ENCODE results near the gene INHA. TPM values are rescaled to one million over a fixed set of nuclear protein-coding genes. Genes with fewer than 3 reads are reported as not detected.
A peak's percentile ranks its signal among the peaks of the same experiment; 100 is the strongest.

INHA gene
- total RNA-seq, 1 donor from 2014 or later = under 0.01 TPM

DNA sequence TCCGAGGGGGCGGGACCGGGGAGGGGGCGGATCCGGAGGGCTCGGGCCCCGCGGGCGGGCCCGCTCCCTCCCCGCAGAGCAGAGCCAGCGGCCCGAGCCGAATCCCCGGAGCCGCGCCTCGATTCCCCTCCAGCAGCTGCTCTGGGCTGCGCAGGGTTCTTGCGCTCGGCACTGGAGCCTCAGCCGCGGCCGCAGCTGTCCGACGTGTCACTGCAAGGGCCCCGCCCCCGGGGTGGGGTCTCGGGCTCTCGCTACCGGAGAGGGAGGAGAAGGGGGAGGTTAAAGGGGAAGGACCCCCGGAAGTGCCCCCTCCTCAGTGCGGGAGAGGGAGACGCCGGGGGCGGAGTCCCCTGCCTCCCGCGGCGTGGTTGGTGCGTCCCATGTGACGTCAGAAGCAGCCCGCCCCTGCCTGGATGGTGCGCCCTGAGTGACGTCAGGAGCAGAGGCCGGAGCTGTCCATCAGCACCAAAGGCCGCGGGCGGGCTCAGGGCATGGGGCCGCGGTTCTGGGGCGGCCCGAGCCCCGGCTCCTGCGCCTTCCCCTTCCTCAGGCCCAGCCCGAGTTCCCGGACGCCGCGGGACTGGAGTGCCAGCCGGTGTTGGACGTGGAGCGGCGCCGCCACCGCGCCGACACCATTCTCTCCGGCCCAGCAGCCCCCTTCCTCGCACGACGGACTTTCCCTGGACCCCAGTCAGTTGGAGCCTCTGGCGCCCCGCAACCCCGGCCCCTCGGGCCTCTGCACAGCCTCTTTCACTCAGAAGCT lies 28.3 kb upstream of the INHA start, which contains the start of the genes CHPF and TMEM198:
TSS of gene CHPF (minus strand) at position 214 of the 763 bp plus-strand sequence. CDS start 271 bp downstream, outside the sequence.
TSS of gene TMEM198 (plus strand) at position 433 of the 763 bp plus-strand sequence. CDS start 700 bp downstream, outside the sequence.
- H3K27me3 ChIP-seq (ENCODE audit: control insufficient read depth, insufficient read depth, low read length) = no peaks in the 10 kb centered on the region
- peak within 1 kb of the TSS; percentile 82 for H3K4me3 ChIP-seq (ENCODE audit: low read depth, low read length)
- DNase-seq (ENCODE audit: low read depth) (peak; percentile 90), FAIRE-seq (no peak)
- H3K36me3 ChIP-seq (ENCODE audit: control insufficient read depth, insufficient read depth, low read length) = peaks cover 23% of the 10 kb centered on the region
- TF ChIP-seq, protein P1, sequence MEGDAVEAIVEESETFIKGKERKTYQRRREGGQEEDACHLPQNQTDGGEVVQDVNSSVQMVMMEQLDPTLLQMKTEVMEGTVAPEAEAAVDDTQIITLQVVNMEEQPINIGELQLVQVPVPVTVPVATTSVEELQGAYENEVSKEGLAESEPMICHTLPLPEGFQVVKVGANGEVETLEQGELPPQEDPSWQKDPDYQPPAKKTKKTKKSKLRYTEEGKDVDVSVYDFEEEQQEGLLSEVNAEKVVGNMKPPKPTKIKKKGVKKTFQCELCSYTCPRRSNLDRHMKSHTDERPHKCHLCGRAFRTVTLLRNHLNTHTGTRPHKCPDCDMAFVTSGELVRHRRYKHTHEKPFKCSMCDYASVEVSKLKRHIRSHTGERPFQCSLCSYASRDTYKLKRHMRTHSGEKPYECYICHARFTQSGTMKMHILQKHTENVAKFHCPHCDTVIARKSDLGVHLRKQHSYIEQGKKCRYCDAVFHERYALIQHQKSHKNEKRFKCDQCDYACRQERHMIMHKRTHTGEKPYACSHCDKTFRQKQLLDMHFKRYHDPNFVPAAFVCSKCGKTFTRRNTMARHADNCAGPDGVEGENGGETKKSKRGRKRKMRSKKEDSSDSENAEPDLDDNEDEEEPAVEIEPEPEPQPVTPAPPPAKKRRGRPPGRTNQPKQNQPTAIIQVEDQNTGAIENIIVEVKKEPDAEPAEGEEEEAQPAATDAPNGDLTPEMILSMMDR (IDR thresholded peaks at IDR 0.05; ENCODE audit: insufficient read depth, low read length, severe bottlenecking) = no peak

DNA sequence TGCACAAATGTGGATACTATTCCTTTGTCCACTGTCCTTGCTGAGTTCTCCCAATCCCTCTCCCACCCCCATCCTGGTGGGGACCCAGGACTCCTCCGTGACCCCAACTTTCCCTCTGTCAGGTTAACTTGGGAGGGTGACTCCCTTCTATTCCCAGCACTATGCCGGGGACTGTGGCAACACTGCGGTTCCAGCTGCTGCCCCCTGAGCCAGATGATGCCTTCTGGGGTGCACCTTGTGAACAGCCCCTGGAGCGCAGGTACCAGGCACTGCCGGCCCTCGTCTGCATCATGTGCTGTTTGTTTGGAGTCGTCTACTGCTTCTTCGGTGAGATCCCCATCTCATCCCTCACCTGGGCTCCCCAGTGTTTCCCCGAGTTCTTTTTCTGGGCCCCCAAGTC lies 27.5 kb upstream of the INHA start:
- DNase-seq (ENCODE audit: low read depth) (no peak), FAIRE-seq (no peak)
- Histone ChIP-seq H3K4me3 (ENCODE audit: low read depth, low read length) (no peak overlapping the region), H3K27me3 (ENCODE audit: control insufficient read depth, insufficient read depth, low read length) (no peaks in the 10 kb centered on the region), H3K36me3 (ENCODE audit: control insufficient read depth, insufficient read depth, low read length) (peaks cover 15% of the 10 kb centered on the region)
- TF ChIP-seq, protein P1 (IDR thresholded peaks at IDR 0.05; ENCODE audit: insufficient read depth, low read length, severe bottlenecking) = no peak

DNA sequence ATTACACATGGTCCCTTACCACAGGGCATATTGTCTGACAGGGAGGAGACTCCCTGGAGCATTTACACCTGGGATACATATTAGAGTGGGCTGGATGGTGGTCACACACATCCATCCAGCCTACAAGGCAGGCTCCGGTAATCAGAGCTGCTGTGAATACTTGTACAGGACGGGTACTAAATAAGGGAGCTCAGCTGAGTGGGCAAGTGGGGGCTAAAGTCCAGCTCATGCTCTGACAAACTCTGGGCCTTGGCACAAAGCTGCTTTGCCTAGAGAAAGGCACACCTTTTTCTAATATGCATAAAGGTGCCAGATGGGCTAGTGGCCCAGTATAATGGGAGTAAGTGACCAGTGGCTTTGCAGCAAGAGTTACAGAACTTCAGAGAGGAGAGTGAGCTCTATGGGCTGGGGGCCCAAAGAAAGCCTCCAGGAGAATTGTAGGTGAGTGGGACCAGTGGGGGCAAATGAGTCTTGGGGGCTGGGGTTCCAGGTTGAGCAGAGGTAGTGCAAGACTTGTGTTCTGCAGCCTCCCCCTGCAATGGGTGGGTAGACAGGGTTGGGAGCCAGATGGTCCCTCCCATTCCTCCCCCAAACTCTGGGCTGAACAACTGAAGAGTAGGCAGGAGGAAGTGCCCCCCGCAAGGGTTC lies 26.7 kb upstream of the INHA start:
- FAIRE-seq = no peak
- no peaks in the 10 kb centered on the region for H3K27me3 ChIP-seq (ENCODE audit: control insufficient read depth, insufficient read depth, low read length)
- TF ChIP-seq, protein P1 (IDR thresholded peaks at IDR 0.05; ENCODE audit: insufficient read depth, low read length, severe bottlenecking) = no peak

DNA sequence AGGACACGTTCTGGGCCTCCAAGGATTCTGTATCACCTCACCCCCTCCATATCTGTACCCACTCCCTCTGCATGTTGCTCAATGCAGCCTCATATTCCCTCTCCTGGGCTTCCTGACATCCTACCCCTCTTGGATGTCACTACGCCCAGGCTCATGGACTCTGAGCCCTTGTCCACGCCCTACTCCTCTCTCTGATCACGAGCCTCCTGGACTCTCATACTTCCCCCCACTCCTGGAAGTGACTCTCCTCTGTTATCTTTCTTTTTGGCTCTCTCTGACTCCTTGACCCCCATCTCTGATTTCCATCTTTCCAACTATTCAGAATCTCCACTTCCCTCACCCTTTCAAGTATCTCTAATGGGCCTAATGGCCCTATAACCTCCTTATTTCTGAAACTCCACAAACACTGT lies 26.2 kb upstream of the INHA start:
- Histone ChIP-seq H3K27me3 (ENCODE audit: control insufficient read depth, insufficient read depth, low read length) (no peaks in the 10 kb centered on the region), H3K36me3 (ENCODE audit: control insufficient read depth, insufficient read depth, low read length) (peaks cover 2% of the 10 kb centered on the region), H3K4me3 (ENCODE audit: low read depth, low read length) (no peak overlapping the region)
- TF ChIP-seq, protein P1 (IDR thresholded peaks at IDR 0.05; ENCODE audit: insufficient read depth, low read length, severe bottlenecking) = no peak
- no peak for DNase-seq (ENCODE audit: low read depth)
- no peak for FAIRE-seq

More for the DNA sequence above, 26.7 kb upstream of the INHA start:
- peaks cover 8% of the 10 kb centered on the region for H3K36me3 ChIP-seq (ENCODE audit: control insufficient read depth, insufficient read depth, low read length)
- no peak overlapping the region for H3K4me3 ChIP-seq (ENCODE audit: low read depth, low read length)
- DNase-seq (ENCODE audit: low read depth) = no peak

DNA sequence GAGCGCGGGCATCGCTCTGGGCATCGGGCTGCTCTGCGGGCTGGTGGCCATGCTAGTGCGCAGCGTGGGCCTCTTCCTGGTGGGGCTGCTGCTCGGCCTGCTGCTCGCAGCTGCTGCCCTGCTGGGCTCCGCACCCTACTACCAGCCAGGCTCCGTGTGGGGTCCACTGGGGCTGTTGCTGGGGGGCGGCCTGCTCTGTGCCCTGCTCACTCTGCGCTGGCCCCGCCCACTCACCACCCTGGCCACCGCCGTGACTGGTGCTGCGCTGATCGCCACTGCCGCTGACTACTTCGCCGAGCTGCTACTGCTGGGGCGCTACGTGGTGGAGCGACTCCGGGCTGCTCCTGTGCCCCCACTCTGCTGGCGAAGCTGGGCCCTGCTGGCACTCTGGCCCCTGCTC lies 24.5 kb upstream of the INHA start:
- H3K36me3 ChIP-seq (ENCODE audit: control insufficient read depth, insufficient read depth, low read length) = no peaks in the 10 kb centered on the region
- no peak overlapping the region for H3K4me3 ChIP-seq (ENCODE audit: low read depth, low read length)
- no peak for FAIRE-seq
- H3K27me3 ChIP-seq (ENCODE audit: control insufficient read depth, insufficient read depth, low read length) = no peaks in the 10 kb centered on the region
- DNase-seq (ENCODE audit: low read depth) = no peak
- TF ChIP-seq, protein P1 (IDR thresholded peaks at IDR 0.05; ENCODE audit: insufficient read depth, low read length, severe bottlenecking) = no peak
